GM18517 (cell line): ENCODE data around the gene METTL8.

Source experiments
- ATAC-seq: cut with Tn5 transposase; IDR thresholded peaks from one replicate; pipeline ENCODE4 v1.9.1; 2021; ENCODE audit warnings: mild to moderate bottlenecking, moderate library complexity; ENCODE audit not compliant: unreplicated experiment

METTL8 gene

GRCh38 chr2:171433763-171434012 lies at the start of gene METTL8:
METTL8 (minus strand) TSS chr2:171433990; CDS start chr2:171392185, 41,805 bp downstream.
- no peak for ATAC-seq

- ATAC-seq: no peak
Observed at GRCh38 chr2:171482877-171483276, 49.1 kb upstream of the METTL8 start.

- peak; percentile 57 for ATAC-seq
Observed at GRCh38 chr2:171482308-171482707, 48.5 kb upstream of the METTL8 start.

GRCh38 chr2:171480908-171481307 lies 47.1 kb upstream of the METTL8 start:
- ATAC-seq: no peak

GRCh38 chr2:171479154-171479814 lies 45.5 kb upstream of the METTL8 start:
- ATAC-seq: no peak

GRCh38 chr2:171478345-171478744 lies 44.6 kb upstream of the METTL8 start:
- no peak for ATAC-seq

- ATAC-seq: no peak
Observed at GRCh38 chr2:171475979-171476378, 42.2 kb upstream of the METTL8 start.

GRCh38 chr2:171470129-171470528 lies 36.3 kb upstream of the METTL8 start:
- no peak for ATAC-seq

GRCh38 chr2:171469176-171469575 lies 35.4 kb upstream of the METTL8 start:
- no peak for ATAC-seq

GRCh38 chr2:171460537-171460936 lies 26.7 kb upstream of the METTL8 start:
- ATAC-seq: no peak

- no peak for ATAC-seq
Observed at GRCh38 chr2:171459498-171459897, 25.7 kb upstream of the METTL8 start.

GRCh38 chr2:171452773-171453172 lies 19.0 kb upstream of the METTL8 start:
- ATAC-seq: no peak

GRCh38 chr2:171451074-171451473 lies 17.3 kb upstream of the METTL8 start:
- no peak for ATAC-seq

- ATAC-seq: no peak
Observed at GRCh38 chr2:171447675-171448074, 13.9 kb upstream of the METTL8 start.

- ATAC-seq: no peak
Observed at GRCh38 chr2:171441470-171441869, 7.7 kb upstream of the METTL8 start.

- no peak for ATAC-seq
Observed at GRCh38 chr2:171436307-171436706, 2.5 kb upstream of the METTL8 start.

GRCh38 chr2:171434013-171434989 lies 511 bp upstream of the METTL8 start, which contains the start of gene DCAF17:
DCAF17 (plus strand) TSS chr2:171434226; CDS start chr2:171434578, 352 bp downstream.
- peak; percentile 89 for ATAC-seq

GRCh38 chr2:171432969-171433762 lies 624 bp downstream of the METTL8 start:
- no peak for ATAC-seq

GRCh38 chr2:171432206-171432968 lies 1.4 kb downstream of the METTL8 start:
- no peak for ATAC-seq

GRCh38 chr2:171431677-171432167 lies 2.1 kb downstream of the METTL8 start:
- ATAC-seq: no peak
